PFSK-1 (cell line): ENCODE measurements around the gene LGR5.

Experiments used
- REST ChIP-seq, 2 experiments: IDR thresholded peaks; 2 replicates each; pipeline versions ENCODE4 v1.6.1 to v1.8.0; 2011 to 2012; ENCODE audit warnings: low read depth in 2 of 2, low read length in 2 of 2, control low read depth in 1 of 2, inconsistent platforms in 1 of 2, mild to moderate bottlenecking in 1 of 2, moderate library complexity in 1 of 2; ENCODE audit not compliant: insufficient read depth in 1 of 2
- SIN3A ChIP-seq: IDR thresholded peaks from 2 replicates; pipeline ENCODE4 v1.6.1; 2012; ENCODE audit warnings: mild to moderate bottlenecking, low read length, moderate library complexity, borderline replicate concordance; ENCODE audit not compliant: insufficient read depth
- TAF1 ChIP-seq: IDR thresholded peaks from 2 replicates; pipeline ENCODE4 v1.6.1; 2012; ENCODE audit warnings: low read length, control low read depth, borderline replicate concordance; ENCODE audit not compliant: insufficient read depth

GRCh38 chr12:71536279-71536938 is 96.8 kb downstream of the LGR5 start:
- TF ChIP-seq REST (IDR thresholded peaks at IDR 0.05; ENCODE audit: insufficient read depth in 1 of 2, low read depth in 2 of 2, low read length in 2 of 2) (no peak), TAF1 (no peak), SIN3A (no peak)
